ENCODE results near the gene PTOV1.

DNA sequence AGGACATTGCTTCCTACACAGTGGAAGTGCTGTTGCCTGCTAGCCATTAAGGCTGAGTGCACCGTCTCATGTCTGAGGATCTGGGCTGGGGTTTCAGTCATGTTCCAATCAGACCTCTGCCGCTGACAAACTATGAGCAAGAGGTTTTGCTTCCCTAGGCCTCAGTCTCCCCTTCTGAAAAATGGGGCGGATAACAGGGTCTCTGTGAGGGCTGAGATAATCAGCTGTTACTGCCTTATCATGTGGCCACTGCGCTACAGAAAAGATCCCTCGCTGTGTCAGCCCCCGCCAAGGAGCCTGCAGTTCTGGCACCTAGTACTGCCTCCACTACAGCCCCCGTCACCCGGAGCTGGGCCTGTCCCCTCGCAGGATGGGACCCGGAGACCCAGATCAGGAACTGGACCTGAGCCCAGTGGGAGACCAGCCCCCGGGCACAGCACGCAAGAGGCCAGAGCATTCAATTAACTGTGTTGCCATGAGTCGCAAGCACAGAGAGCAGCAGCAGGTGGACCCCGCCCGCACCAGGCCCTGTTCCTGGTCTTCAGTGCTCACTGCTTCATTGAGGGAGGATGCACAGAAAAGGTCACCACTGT, 19.4 kb downstream of the PTOV1 start:
- TF ChIP-seq, protein P1, sequence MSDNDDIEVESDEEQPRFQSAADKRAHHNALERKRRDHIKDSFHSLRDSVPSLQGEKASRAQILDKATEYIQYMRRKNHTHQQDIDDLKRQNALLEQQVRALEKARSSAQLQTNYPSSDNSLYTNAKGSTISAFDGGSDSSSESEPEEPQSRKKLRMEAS (IDR thresholded peaks at IDR 0.05) = no peak
- TF ChIP-seq NFIC (IDR thresholded peaks at IDR 0.05) (no peak), CREB1 (IDR thresholded peaks at IDR 0.05; ENCODE audit: low read depth) (no peak), RAD21 (IDR thresholded peaks at IDR 0.05; ENCODE audit: low read depth) (no peak)
